GM18508 (cell line): Measurements from ENCODE around the gene WDR43.

ENCODE experiments used
- ATAC-seq: cut with Tn5 transposase; IDR thresholded peaks from one replicate; pipeline ENCODE4 v1.9.1; 2021; ENCODE audit warnings: moderate number of reproducible peaks; ENCODE audit not compliant: insufficient read depth, unreplicated experiment

Gene WDR43, protein sequence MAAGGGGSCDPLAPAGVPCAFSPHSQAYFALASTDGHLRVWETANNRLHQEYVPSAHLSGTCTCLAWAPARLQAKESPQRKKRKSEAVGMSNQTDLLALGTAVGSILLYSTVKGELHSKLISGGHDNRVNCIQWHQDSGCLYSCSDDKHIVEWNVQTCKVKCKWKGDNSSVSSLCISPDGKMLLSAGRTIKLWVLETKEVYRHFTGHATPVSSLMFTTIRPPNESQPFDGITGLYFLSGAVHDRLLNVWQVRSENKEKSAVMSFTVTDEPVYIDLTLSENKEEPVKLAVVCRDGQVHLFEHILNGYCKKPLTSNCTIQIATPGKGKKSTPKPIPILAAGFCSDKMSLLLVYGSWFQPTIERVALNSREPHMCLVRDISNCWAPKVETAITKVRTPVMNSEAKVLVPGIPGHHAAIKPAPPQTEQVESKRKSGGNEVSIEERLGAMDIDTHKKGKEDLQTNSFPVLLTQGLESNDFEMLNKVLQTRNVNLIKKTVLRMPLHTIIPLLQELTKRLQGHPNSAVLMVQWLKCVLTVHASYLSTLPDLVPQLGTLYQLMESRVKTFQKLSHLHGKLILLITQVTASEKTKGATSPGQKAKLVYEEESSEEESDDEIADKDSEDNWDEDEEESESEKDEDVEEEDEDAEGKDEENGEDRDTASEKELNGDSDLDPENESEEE

DNA sequence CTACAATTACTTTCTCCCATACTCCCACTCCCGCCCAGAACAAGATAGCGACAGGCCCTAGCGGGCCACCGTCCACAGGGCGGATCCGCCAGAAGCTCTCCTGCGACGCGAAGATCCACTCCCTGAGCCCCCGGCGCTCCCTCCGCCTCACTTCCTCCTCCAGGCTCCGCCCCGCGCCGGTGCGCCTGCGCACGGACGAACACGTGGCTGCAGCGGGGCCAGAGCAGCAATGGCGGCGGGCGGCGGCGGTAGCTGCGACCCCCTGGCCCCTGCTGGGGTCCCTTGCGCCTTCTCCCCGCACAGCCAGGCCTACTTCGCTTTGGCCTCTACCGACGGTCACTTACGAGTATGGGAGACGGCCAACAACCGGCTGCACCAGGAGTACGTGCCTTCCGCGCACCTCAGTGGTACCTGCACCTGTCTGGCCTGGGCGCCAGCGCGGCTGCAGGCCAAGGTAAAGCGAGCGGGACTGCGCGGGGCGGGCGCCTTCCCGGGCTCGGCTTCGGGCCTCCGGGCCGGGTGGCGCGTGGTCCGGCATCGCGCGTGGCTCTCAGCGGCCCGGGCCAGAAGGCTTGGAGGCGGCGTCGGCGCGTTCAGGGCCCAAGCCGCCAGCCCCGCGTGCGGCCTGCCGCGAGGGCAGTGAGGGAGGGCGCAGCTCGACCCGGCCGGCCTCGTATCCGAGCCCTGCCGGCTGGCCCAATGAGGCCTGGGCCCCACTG is at the start of gene WDR43:
Gene WDR43 (plus strand): TSS at position 198 of the 719 bp plus-strand sequence. CDS start 32 bp downstream, at position 230.
- peak; percentile 74 for ATAC-seq

DNA sequence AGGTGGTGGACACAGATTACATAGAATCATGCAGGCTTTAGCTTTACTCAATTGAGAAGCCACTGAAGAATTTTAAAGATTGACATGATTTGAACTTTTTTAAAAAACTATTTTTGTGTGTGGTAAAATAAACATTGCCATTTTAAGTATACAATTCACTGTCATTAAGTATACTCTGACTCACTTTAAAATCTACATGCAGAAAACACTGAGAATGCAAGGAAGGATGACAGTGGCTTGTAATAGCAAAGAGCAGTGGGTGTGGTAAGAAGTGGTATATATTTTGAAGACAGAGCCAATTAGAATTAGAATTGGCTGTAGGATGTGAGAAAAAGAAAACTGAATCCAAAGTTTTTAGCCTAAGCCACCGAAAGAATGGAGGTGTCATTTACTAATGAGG is 39.3 kb upstream of the WDR43 start:
- ATAC-seq: no peak

DNA sequence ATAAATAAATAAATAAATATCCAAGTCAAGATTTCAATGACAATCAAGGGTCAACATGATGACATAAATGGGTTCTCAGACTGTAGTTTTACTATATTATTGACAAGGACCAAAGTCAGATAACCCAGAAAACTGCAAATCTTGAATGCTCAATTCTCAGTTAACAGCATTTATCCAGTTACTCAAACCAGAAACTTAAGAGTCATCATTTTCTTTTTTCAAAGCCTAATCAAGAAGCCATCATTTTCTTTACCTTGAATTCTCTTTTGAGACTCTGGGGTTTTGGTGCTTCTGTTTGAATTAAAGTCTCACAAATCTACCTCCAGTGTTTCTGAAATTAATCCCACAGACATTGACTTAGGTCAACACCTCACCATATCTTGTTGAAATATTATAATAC is 38.5 kb upstream of the WDR43 start:
- ATAC-seq: no peak

DNA sequence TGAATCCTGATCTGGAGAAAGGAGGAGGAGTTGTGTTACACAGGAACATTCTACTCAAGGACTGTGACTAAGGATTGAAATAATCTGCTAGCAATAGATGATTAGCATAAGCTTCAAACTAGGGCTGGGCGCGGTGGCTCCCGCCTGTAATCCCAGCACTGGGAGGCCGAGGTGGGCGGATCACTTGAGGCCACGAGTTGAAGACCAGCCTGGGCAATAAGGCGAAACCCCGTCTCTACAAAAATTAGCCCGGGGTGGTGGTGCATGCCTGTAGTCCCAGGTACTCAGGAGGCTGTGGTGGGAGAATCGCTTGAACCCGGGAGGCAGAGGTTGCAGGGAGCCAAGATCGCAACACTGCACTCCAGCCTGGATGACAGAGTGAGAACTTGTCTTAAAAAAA is 25.9 kb upstream of the WDR43 start:
- ATAC-seq: no peak

DNA sequence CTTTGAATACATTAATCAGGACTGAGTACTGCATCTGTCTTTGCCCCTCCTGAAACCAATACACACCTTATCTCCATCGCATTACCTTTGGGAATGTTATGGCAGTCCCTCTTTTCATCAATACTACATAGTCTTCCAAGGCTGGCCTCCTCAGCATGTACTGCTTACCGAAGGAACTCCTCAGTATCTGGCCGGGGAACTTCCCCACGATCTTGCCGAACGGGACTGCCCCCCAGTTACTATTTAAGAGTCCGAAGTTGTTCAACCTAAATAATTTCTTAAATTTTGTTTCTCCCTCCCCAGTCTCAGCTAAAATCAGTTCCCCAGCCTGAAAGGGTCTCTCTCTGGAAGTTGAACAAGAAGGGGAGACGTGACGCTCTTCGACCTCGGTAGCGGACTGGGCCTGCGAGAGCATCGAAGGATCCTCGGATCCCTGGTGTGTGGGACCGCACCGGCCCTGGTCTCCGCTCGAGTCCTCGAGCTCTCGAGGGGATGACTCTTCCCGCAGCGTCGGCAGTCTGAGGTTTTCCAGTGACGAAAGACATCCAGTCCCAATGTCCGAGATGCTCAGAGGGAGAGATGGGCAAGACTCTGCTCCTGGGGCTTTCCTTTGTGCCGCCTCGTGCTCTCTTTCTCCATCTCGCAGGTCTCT is 24.8 kb upstream of the WDR43 start:
- peak; percentile 2 for ATAC-seq

DNA sequence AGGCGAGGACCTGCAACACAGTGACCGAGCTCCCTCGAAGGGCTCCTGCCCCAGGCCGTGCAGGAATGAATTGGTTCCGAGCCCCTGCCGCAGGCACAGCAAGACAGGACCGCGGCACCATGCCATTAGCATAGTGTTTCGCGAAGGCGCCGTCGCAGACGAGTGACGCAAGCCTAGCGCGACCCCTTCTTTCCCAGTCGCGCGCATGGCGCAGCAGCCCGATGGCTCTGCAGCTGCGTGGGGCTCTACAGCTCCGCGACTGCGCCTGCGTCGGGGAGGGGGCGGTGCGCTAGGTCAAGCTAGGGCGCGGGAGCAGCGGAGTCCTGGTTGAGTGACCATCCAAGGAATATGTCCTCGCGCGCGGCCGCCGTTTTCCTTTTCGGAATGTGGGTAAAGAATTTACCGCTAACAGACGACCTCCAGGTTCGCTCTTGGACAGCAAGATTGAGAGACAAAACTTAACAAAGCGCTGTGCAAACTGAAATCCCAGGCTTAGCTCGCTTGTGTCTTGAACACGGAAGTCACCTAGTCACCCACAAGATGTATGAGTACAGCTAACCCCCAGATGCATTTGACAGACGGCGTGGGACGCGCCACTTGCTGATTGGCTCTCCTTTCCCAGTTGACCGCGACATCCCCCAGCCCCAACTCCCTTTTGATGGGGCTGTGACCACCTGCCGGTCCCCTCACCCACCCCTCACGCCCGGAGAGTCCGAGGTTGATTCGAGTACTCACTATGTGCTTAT is 24.1 kb upstream of the WDR43 start, which contains the start of gene TRMT61B:
Gene TRMT61B (minus strand): TSS at position 164 of the 746 bp plus-strand sequence. CDS start 32 bp downstream, at position 132.
- ATAC-seq: peak; percentile 80

DNA sequence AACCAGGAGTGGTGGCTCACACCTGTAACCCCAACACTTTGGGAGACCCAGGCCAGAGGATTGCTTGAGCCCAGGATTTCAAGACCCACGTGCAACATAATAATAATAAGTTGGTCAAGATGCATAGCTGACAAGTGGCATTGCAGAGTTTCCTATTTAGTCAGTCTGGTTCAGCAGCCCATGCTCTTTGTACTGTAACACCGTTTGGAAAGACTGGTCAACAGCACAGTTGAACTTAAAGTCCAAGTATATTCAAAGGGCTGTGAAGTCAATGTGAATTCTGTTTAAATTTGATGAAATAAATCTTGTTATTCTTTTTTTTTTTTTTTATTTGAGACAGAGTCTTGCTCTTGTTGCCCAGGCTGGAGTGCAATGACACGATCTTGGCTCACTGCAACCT is 22.8 kb upstream of the WDR43 start:
- ATAC-seq: no peak

DNA sequence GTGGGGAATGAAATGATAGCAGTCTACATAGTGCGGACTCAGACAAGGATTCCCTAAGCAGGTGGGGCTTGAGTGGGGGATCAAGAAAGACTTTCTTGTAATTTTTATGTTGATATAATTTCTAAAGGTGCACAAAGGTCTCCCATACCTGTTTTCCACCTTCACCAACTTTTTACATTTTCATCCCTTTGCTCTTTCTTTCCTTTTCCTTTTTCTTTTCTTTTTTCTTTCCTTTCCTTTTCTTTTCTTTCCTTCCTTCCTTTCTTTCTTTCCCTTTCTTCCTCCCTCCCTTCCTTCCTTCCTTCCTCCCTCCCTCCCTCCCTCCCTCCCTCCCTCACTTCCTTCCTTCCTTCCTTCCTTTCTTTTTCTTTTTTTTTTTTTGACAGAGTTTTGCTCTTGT is 14.3 kb upstream of the WDR43 start:
- ATAC-seq: no peak

DNA sequence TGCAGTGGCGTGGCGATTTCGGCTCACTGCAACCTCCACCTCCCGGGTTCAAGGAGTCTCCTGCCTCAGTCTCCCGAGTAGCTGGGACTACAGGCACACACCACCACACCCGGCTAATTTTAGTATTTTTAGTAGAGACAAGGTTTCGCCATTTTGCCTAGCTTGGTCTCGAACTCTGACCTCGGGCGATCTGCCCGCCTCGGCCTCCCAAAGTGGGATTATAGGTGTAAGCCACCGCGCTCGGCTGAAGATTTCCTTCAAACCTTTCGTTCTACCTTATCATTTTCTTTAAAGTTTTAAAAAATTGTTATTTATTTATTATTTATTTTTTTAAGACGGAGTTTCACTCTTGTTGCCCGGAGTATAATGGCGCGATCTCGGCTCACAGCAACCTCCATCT is 979 bp upstream of the WDR43 start:
- no peak for ATAC-seq

DNA sequence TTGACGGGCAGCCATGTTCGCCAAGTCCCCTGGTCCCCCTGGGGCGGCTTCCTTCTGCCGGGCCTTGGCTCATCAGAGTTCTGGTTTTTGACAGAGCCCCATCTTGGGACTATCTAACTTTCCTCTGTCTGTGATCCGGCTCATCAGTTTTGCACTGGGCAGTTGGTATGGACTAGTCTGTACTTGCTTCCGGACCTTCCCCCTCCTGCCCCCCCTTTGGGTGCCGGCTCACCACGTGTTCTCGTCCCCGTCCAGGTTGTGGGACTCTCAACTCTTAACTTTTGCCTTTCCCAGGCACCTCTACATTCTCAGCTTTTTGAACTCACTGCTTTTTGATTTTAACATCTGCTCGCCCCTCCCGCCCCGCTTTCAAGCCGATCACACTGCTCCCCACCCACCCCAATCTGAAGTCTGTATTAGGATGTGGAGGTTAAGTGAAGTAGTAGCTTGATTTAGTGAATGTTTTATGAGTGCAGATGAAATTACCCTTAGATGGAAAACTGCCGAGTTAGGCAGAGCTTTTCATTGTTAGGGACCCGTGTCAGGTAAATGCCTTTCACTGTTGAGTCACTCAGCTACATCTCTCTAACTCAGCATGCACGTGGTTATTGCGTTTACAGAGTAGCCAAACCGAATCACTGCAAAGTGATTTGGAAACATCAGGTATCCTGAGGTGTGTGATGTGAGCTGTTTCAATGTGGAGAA is 874 bp downstream of the WDR43 start:
- peak; percentile 4 for ATAC-seq

DNA sequence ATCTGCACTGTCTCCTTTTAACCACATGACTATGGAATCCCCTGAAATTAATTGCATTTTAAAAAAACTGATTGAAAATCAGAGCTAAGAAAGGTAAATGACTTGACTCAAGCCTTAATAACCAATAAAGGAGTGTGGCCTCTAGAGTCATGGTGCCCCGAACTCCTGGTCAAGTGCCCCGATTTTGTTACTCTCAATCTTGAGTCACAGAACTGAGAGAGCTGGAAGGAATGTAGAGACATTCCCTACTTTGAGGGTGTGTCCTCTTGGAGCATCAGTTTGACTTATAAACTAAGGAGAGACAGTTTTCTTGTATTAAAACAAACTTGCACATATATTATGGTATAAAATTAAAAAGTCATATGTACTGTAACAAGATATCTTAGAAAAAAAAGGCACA is 2.4 kb downstream of the WDR43 start:
- no peak for ATAC-seq

DNA sequence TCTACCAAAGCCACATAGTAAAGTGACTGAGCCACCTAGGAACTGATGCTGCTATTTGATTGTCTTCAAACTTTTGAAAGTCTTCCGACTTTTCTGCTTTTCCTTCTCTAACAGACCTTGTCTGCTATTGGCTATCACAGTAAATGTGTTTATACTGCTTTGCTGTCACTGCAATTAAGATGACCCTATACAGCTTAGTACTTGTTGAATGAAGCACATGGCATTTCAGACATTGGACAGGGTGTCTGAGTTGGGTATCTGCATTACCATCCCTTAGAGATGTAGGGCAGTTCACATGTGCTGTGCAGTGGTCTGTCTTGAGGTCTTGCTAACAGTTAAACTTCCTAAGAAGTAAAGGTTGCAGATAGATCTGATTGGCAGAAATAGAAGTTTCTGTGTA is 3.6 kb downstream of the WDR43 start:
- no peak for ATAC-seq

DNA sequence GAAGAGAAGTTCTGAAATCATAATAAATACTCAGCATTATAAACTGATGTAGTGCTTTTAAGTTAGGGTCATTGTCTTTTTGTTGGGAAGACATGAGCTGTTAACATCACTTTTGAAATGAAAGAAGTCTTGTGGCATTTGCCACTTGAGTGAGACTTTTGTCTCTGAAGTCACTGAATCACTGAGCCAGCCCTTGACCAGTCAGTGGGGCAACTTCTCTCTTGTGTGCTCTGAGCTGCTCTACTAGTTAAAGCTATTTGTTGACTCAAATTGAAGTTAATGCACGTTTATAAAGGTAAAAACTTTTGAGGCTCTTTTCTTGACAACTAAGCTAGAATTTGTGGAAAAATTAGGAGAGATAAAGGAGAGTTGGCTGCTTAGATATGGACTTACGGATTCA is 6.7 kb downstream of the WDR43 start:
- no peak for ATAC-seq

DNA sequence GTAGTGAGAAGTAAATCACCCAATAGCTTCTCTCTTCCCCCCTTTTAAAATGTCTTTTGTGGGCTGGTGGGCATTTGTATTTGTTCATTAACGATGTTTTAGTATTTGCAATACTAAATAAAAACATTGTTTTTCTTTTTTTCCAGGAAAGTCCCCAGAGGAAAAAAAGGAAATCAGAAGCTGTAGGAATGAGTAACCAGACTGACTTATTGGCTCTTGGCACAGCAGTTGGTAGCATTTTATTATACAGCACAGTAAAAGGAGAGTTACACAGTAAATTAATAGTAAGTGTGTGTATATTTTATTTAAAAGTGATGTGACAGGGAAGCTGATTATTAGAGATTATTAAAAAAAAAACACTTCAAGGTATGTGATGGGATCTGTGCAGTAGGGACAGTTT is 7.4 kb downstream of the WDR43 start:
- no peak for ATAC-seq

DNA sequence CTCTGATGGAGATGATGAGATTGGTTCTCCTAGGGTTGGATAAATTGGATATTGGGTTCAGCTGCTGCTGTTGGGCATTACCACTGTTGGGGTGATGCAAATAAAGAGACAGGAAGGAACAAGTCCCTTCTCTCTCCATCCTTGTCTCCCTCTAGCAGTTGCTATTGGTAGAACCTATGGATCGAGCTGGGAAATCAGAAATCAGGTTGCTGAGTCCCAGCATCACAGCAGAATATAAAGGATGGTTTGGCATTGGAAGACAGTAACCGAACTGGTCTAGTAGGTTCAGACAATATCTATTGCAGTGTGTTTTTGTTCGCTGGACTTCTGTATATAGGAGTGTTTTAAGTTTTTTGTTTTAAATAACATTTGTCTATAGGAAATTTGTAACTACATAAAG is 8.1 kb downstream of the WDR43 start:
- ATAC-seq: no peak

DNA sequence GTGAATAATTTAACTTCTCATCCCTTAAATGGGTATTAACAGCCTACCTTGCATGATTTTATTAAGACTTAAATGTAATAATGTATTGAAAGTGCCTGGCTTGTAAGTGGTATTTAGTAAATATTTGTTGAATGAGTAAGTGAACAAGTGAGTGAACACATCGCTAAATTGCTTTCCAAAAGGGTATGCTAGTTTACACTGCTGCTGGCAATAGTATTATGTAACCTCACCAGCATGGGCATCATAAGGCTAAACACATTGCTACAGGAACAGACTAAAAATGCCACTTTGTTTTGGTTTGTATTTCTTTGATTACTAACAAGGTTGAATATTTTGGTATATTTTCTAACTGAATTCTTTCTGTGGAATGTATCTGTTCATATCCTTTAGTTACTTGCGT is 9.8 kb downstream of the WDR43 start:
- no peak for ATAC-seq

DNA sequence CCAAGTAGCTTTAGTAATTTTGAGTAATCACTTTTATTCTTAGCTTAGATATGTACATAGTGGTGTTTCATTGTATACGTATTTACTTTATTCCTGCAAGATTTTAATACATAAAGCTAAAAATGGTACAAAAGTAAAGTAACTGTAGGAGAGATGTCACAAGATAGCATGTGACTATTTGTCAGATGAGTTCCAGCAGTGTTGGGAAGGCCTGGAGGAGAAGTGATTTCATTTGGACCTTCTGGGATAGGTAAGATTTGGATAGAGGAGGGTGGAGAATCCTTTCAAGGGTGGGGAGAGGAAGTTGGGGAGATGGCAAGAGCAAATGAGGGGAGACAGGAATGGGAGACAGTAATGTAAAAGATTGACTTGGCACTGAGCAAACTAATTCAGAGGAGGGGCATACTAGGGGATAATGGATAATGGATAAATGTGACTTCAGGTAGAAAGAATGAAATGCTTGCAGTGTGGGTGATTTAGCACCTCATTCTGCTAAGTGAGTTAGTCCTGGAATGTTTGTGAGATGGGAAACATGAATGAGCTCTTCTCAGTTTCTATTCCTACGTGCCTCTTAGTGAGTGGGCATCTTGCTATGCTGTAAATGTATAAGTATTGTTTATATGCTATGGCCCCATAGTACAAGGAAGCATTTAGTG is 10.5 kb downstream of the WDR43 start:
- no peak for ATAC-seq

DNA sequence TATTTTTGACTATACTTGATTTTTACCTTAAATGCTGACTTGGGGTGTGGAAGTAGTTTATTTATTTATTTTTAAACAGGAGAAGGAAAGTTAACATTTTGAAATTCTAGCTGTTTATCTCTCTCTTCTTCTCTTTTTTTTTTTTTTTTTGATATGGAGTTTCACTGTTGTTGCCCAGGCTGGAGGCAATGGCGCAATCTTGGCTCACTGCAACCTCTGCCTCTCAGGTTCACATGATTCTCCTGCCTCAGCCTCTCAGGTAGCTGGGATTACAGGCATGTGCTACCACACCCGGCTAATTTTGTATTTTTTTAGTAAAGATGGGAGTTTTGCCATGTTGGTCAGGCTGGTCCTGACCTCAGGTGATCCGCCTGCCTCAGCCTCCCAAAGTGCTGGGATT is 11.1 kb downstream of the WDR43 start:
- no peak for ATAC-seq

DNA sequence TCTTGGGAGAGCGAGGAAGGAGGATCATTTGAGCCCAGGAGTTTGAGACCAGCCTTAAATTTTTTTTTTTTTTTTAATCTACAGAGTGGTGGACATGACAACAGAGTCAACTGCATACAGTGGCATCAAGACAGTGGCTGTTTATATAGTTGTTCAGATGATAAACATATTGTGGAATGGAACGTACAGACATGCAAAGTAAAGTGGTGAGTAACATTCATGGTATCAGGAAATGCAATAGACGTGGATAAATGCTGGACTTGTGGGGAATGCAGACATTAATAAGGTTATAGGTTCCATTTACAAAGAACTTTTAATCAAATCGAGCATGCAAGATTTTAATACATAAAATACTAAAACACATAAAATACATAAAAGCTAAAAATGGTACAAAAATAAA is 11.9 kb downstream of the WDR43 start:
- ATAC-seq: no peak
